Gastrocnemius medialis (tissue), 4 donors: ENCODE measurements around the gene MFNG. TPM values are rescaled to one million over a fixed set of nuclear protein-coding genes. Genes with fewer than 3 reads are reported as not detected.

Experiments used
- ATAC-seq, 2 donors: fragments of 150-250 bp; one replicate each; pipeline ENCODE4 v1.9.1; 2016
- DNase-seq, 2 donors: peaks; one replicate each; pipeline ENCODE4 v3.0.0-alpha.2; 2019
- H3K27ac ChIP-seq, 4 donors: fragments of 200-600 bp; sonication (generic); 1 replicate in 1 of 4; 2 replicates in 3 of 4; pipeline ENCODE4 v1.5.1; 2016 to 2018; ENCODE audit warnings: mild to moderate bottlenecking in 2 of 4, moderate library complexity in 1 of 4
- H3K27me3 ChIP-seq, 3 donors: fragments of 200-600 bp; sonication (generic) in 2 of 3; 1 replicate in 1 of 3; 2 replicates in 2 of 3; pipeline versions ENCODE4 v1.5.1 to v1.6.0; 2016 to 2019; ENCODE audit warnings: mild to moderate bottlenecking in 1 of 3, moderate library complexity in 1 of 3
- H3K36me3 ChIP-seq, 2 donors: fragments of 200-600 bp; sonication (generic) in 1 of 2; one replicate each; pipeline ENCODE4 v1.5.1; 2017 to 2018
- H3K4me1 ChIP-seq, 2 donors: fragments of 200-600 bp; sonication (generic) in 1 of 2; one replicate each; pipeline ENCODE4 v1.5.1; 2016 to 2017; ENCODE audit warnings: mild to moderate bottlenecking in 2 of 2
- H3K4me3 ChIP-seq, 4 donors: fragments of 200-600 bp; sonication (generic) in 3 of 4; 1 replicate in 1 of 4; 2 replicates in 3 of 4; pipeline ENCODE4 v1.5.1; 2016 to 2019; ENCODE audit warnings: mild to moderate bottlenecking in 2 of 4
- H3K9me3 ChIP-seq, 3 donors: fragments of 200-600 bp; sonication (generic) in 2 of 3; 1 replicate in 1 of 3; 2 replicates in 2 of 3; pipeline ENCODE4 v1.5.1; 2016 to 2019
- CTCF ChIP-seq, 5 experiments: fragments of 450-650 bp in 3 of 5; fragments of 200-600 bp in 2 of 5; sonication (generic) in 2 of 5; IDR thresholded peaks in 4 of 5; conservative IDR thresholded peaks in 1 of 5; 1 replicate in 4 of 5; 2 replicates in 1 of 5; pipeline ENCODE4 v1.5.1; 2016 to 2019; ENCODE audit warnings: antibody characterized with exemption in 5 of 5, mild to moderate bottlenecking in 3 of 5, moderate library complexity in 3 of 5
- POLR2A ChIP-seq, 2 donors: fragments of 450-650 bp; IDR thresholded peaks; one replicate each; pipeline ENCODE4 v1.6.1; 2017; ENCODE audit warnings: antibody characterized with exemption in 2 of 2, mild to moderate bottlenecking in 2 of 2, moderate library complexity in 2 of 2
- in situ Hi-C, 4 donors: fragments of 200-750 bp; cut with MboI; loops; one replicate each; pipeline versions ENCODE4 v1.15.0 to v1.8.0; 2017; ENCODE audit warnings: low sequenced_read_pairs in 4 of 4
- intact Hi-C: fragments of 100-400 bp; cut with DNase I; formaldehyde crosslinking; loops from one replicate; pipeline ENCODE4 v1.15.1; 2023; ENCODE audit warnings: low total_unique reads
- total RNA-seq, 4 donors: library from RNA; depleted of rRNA; stranded (reverse); fragments of >200 nt; gene quantifications; one replicate each; pipeline versions ENCODE4 v1.1.0 to v1.2.3, GENCODE V29; 2016

MFNG gene
- total RNA-seq, 4 donors from 2014 or later, result 2.4 to 7.0 (median 5.2) TPM

GRCh38 chr22:37464181-37464580, 22.0 kb downstream of the MFNG start:
- Histone ChIP-seq H3K27me3 (peaks cover 10 to 14% (median 11%) of the 10 kb centered on the region in 3 donors), H3K4me1 (no peaks in the 10 kb centered on the region)
- in situ Hi-C loops, result no loop called here

GRCh38 chr22:37462983-37463382, 23.2 kb downstream of the MFNG start:
- Histone ChIP-seq H3K4me1 (no peaks in the 10 kb centered on the region), H3K36me3 (no peaks in the 10 kb centered on the region), H3K27me3 (peaks cover 7 to 20% (median 11%) of the 10 kb centered on the region in 3 donors), H3K4me3 (no peak overlapping the region), H3K9me3 (no peaks in the 10 kb centered on the region), H3K27ac (no peak overlapping the region)
- DNase-seq (no peak), ATAC-seq (no peak)
- in situ Hi-C loops, result no loop called here
- intact Hi-C loops, result no loop called here
- no peak for TF ChIP-seq POLR2A (IDR thresholded peaks at IDR 0.05)
- no peak for TF ChIP-seq CTCF (IDR thresholded peaks at IDR 0.05 in 4 of 5, conservative IDR thresholded peaks at IDR 0.05 in 1 of 5)

More at GRCh38 chr22:37464181-37464580, 22.0 kb downstream of the MFNG start:
- Histone ChIP-seq H3K36me3 (no peaks in the 10 kb centered on the region), H3K9me3 (no peaks in the 10 kb centered on the region), H3K4me3 (no peak overlapping the region), H3K27ac (no peak overlapping the region)
- ATAC-seq, result no peak
- no peak for DNase-seq
- TF ChIP-seq CTCF (IDR thresholded peaks at IDR 0.05 in 4 of 5, conservative IDR thresholded peaks at IDR 0.05 in 1 of 5), result no peak
- no peak for TF ChIP-seq POLR2A (IDR thresholded peaks at IDR 0.05)
- intact Hi-C loops, result no loop called here

GRCh38 chr22:37462436-37462835, 23.7 kb downstream of the MFNG start:
- ATAC-seq (no peak), DNase-seq (no peak)
- in situ Hi-C loops (no loop called here), intact Hi-C loops (no loop called here)
- Histone ChIP-seq H3K27me3 (peaks cover 5 to 22% (median 8%) of the 10 kb centered on the region in 3 donors), H3K4me3 (no peak overlapping the region), H3K27ac (no peak overlapping the region), H3K9me3 (no peaks in the 10 kb centered on the region), H3K36me3 (no peaks in the 10 kb centered on the region), H3K4me1 (no peaks in the 10 kb centered on the region)
- no peak for TF ChIP-seq POLR2A (IDR thresholded peaks at IDR 0.05)
- TF ChIP-seq CTCF (IDR thresholded peaks at IDR 0.05 in 4 of 5, conservative IDR thresholded peaks at IDR 0.05 in 1 of 5), result no peak

- Histone ChIP-seq H3K27me3 (peaks cover under 1 to 23% (median 13%) of the 10 kb centered on the region in 3 donors), H3K36me3 (no peaks in the 10 kb centered on the region), H3K27ac (no peak overlapping the region), H3K4me1 (no peaks in the 10 kb centered on the region), H3K4me3 (no peak overlapping the region), H3K9me3 (no peaks in the 10 kb centered on the region)
- DNase-seq (no peak), ATAC-seq (no peak)
- intact Hi-C loops (no loop called here), in situ Hi-C loops (no loop called here)
- TF ChIP-seq POLR2A (IDR thresholded peaks at IDR 0.05) (no peak), CTCF (IDR thresholded peaks at IDR 0.05 in 4 of 5, conservative IDR thresholded peaks at IDR 0.05 in 1 of 5) (no peak)
These were observed 24.2 kb downstream of the MFNG start for GRCh38 chr22:37461961-37462360.

GRCh38 chr22:37460684-37461083, 25.5 kb downstream of the MFNG start:
- intact Hi-C loops (no loop called here), in situ Hi-C loops (no loop called here)
- peaks cover 0 to 26% (median 15%) of the 10 kb centered on the region in 3 donors for H3K27me3 ChIP-seq
- no peaks in the 10 kb centered on the region for H3K4me1 ChIP-seq
- no peak overlapping the region for H3K4me3 ChIP-seq
- no peaks in the 10 kb centered on the region for H3K9me3 ChIP-seq
- no peaks in the 10 kb centered on the region for H3K36me3 ChIP-seq
- DNase-seq, result no peak
- ATAC-seq, result no peak
- no peak overlapping the region for H3K27ac ChIP-seq
- no peak for TF ChIP-seq POLR2A (IDR thresholded peaks at IDR 0.05)
- TF ChIP-seq CTCF (IDR thresholded peaks at IDR 0.05 in 4 of 5, conservative IDR thresholded peaks at IDR 0.05 in 1 of 5), result no peak
